Skeletal muscle tissue (tissue), 4 donors: ENCODE results near the gene KCNQ2. TPM values are rescaled to one million over a fixed set of nuclear protein-coding genes. Genes with fewer than 3 reads are reported as not detected.

Experiments used
- H3K27ac ChIP-seq: one replicate; pipeline ENCODE4 v1.7.0; 2013; ENCODE audit warnings: mild to moderate bottlenecking, low read depth, low read length, inconsistent platforms
- H3K27me3 ChIP-seq, 3 donors: one replicate each; pipeline ENCODE4 v1.7.0; 2013; ENCODE audit warnings: low read length in 3 of 3; ENCODE audit not compliant: control insufficient read depth in 3 of 3, insufficient read depth in 3 of 3
- H3K36me3 ChIP-seq, 3 donors: one replicate each; pipeline ENCODE4 v1.7.0; 2013; ENCODE audit warnings: low read length in 3 of 3; ENCODE audit not compliant: control insufficient read depth in 3 of 3, insufficient read depth in 3 of 3
- H3K4me1 ChIP-seq, 3 donors: one replicate each; pipeline ENCODE4 v1.7.0; 2013; ENCODE audit warnings: low read length in 3 of 3, mild to moderate bottlenecking in 3 of 3; ENCODE audit not compliant: control insufficient read depth in 3 of 3, insufficient read depth in 3 of 3
- H3K4me3 ChIP-seq, 3 donors: one replicate each; pipeline ENCODE4 v1.7.0; 2013; ENCODE audit warnings: low read length in 3 of 3
- H3K9ac ChIP-seq, 3 donors: one replicate each; pipeline ENCODE4 v1.7.0; 2013; ENCODE audit warnings: low read length in 3 of 3, mild to moderate bottlenecking in 3 of 3, moderate library complexity in 2 of 3, low read depth in 1 of 3
- H3K9me3 ChIP-seq, 3 donors: one replicate each; pipeline ENCODE4 v1.7.0; 2013; ENCODE audit warnings: low read length in 3 of 3; ENCODE audit not compliant: control insufficient read depth in 3 of 3
- total RNA-seq: library from RNA; depleted of rRNA; stranded (reverse); fragments of >200 nt; gene quantifications from one replicate; pipeline ENCODE4 v1.2.3, GENCODE V29; 2014
- donor health status: Osteomylitis.

KCNQ2 gene
- total RNA-seq, 1 donor from 2014 or later = 1.6 TPM

- Histone ChIP-seq H3K27me3 (peaks cover 66 to 81% (median 69%) of the 10 kb centered on the region in 3 donors), H3K4me1 (peaks cover 0 to 5% (median 4%) of the 10 kb centered on the region in 3 donors), H3K9ac (no peak overlapping the region), H3K9me3 (no peaks in the 10 kb centered on the region), H3K27ac (no peak overlapping the region), H3K4me3 (no peak overlapping the region), H3K36me3 (no peaks in the 10 kb centered on the region)
These were observed 97.0 kb downstream of the KCNQ2 start for GRCh38 chr20:63375438-63375837.

- Histone ChIP-seq H3K36me3 (no peaks in the 10 kb centered on the region), H3K27me3 (peaks cover 58 to 74% (median 59%) of the 10 kb centered on the region in 3 donors), H3K9me3 (no peaks in the 10 kb centered on the region), H3K9ac (no peak overlapping the region), H3K27ac (no peak overlapping the region), H3K4me1 (peaks cover 0 to 5% (median 4%) of the 10 kb centered on the region in 3 donors), H3K4me3 (no peak overlapping the region)
These were observed 98.0 kb downstream of the KCNQ2 start for GRCh38 chr20:63374504-63374903.

DNA sequence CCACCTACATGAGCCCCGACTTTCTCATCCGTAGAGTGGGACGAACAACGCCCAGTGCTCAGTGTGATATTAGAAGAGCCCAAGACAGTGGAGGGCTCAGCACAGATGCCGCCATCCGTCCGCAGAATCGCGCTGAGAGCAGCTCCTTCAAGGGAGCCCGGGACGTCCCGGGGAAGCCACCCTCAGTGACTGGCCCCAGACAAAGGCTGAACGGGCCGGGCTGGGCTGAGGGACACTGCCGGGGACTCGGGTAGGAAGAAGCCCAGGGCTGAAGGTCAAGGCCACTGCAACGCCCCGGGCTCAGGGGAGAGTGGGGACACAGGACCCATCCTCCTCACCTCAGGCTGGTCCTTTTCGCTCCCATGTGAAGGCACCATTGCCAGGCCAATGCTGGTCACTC lies 98.5 kb downstream of the KCNQ2 start:
- H3K9ac ChIP-seq = no peak overlapping the region
- no peak overlapping the region for H3K27ac ChIP-seq
- H3K4me1 ChIP-seq = peaks cover 0 to 5% (median 4%) of the 10 kb centered on the region in 3 donors
- no peaks in the 10 kb centered on the region for H3K36me3 ChIP-seq
- H3K4me3 ChIP-seq = no peak overlapping the region
- H3K9me3 ChIP-seq = no peaks in the 10 kb centered on the region
- H3K27me3 ChIP-seq = peaks cover 53 to 69% (median 58%) of the 10 kb centered on the region in 3 donors

DNA sequence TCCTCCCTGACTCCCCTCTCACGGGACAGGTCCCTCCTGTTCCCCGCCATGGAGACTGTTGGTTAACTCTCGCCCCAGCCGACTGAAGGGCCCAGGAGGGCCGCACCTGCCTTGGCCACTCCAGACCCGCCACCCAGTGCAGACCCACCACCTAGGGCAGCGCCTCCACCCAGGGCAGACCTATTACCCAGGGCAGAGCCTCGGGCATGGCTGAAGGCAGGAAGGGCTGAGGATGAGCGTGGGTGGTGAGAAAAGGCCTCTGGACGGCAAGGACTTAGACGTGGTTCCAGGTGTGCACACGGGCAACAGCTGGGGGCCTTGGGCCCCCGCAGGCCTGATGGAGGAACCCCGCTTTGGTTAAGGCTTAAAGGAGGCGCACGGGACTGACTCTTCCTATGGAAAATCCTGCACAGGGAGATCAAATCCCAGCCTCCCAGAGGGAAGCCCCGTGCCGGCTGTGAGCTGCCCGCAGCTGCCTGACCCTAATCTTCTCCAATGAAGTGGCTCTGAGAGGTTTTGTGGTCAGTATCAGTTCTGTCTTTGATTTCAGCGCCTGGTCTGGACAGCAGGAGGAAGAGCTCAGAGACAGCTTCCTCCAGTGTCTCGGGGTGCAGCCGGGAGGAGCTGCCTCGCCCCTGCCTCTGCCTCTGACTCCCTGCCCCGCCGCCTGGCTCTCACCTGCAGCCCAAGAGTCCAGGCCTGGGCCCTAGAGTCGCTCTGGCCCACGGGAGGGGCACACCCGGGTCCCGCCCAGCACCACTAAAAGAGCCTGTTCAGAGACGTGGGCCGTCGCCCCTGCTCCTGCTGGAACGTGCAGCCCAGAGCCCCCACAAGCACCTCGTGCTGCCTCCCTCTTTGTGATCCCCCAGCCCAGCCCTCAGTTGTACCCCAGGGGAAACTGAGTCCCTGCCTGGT lies 99.2 kb downstream of the KCNQ2 start:
- H3K4me1 ChIP-seq = peaks cover 0 to 5% (median 4%) of the 10 kb centered on the region in 3 donors
- H3K4me3 ChIP-seq = no peak overlapping the region
- H3K9ac ChIP-seq = no peak overlapping the region
- H3K36me3 ChIP-seq = no peaks in the 10 kb centered on the region
- no peak overlapping the region for H3K27ac ChIP-seq
- no peaks in the 10 kb centered on the region for H3K9me3 ChIP-seq
- peaks cover 49 to 62% (median 53%) of the 10 kb centered on the region in 3 donors for H3K27me3 ChIP-seq

GRCh38 chr20:63371291-63371865 lies 101.1 kb downstream of the KCNQ2 start:
- H3K9ac ChIP-seq = no peak overlapping the region
- peaks cover 0 to 5% (median 4%) of the 10 kb centered on the region in 3 donors for H3K4me1 ChIP-seq
- no peaks in the 10 kb centered on the region for H3K36me3 ChIP-seq
- peaks cover 37 to 44% (median 41%) of the 10 kb centered on the region in 3 donors for H3K27me3 ChIP-seq
- H3K27ac ChIP-seq = no peak overlapping the region
- H3K4me3 ChIP-seq = no peak overlapping the region
- no peaks in the 10 kb centered on the region for H3K9me3 ChIP-seq

GRCh38 chr20:63370618-63371187 lies 101.8 kb downstream of the KCNQ2 start:
- H3K27me3 ChIP-seq = peaks cover 33 to 41% (median 36%) of the 10 kb centered on the region in 3 donors
- H3K4me3 ChIP-seq = no peak overlapping the region
- no peaks in the 10 kb centered on the region for H3K36me3 ChIP-seq
- H3K4me1 ChIP-seq = peaks cover 0 to 5% (median 4%) of the 10 kb centered on the region in 3 donors
- no peak overlapping the region for H3K9ac ChIP-seq
- no peaks in the 10 kb centered on the region for H3K9me3 ChIP-seq
- H3K27ac ChIP-seq = no peak overlapping the region

DNA sequence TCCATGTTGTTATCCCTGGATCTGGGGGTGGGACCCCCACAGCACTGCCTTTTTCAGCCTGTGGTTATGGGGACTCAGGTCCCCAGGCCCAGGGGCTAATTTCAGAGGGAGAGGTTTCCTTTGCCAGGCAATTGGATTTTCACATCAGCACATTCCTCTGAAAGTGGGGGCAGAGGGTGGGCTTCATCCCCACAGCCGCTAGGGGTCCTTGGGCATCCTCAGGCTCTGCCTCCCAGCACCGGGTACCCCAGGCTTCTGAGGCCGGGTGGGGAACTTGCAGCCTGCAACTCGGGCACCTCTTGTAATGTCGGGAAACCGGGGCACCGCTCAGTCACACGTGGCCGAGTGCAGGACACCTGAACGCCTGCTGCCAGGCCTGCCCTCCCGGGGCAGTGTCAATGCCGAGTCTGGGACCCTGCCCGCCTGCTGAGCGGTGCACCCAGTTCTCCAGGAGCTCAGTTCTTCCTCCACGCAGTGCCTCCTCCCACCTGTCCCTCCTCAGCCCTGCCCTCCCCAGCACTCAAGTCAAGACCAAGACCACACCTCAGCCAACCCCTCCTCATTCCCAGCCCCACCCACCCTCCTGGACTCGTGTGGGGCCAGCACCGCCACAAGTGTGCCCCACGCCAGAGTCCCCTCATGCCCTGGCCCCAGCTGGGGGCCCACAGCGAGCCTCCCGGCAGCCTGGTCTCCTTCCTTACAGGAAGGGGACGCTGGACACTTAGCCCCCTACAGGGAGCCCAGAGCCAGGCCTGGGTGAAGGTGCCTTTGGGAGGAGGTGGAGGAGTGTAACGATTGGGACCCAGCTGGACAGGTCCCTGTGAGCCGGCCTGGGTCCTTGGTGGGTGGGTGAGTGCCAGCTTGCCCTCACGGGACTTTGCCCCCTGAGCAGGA lies 102.5 kb downstream of the KCNQ2 start:
- Histone ChIP-seq H3K9ac (no peak overlapping the region), H3K27me3 (peaks cover 30 to 44% (median 40%) of the 10 kb centered on the region in 3 donors), H3K9me3 (no peaks in the 10 kb centered on the region), H3K4me3 (no peak overlapping the region), H3K27ac (no peak overlapping the region), H3K4me1 (peaks cover 0 to 5% (median 4%) of the 10 kb centered on the region in 3 donors), H3K36me3 (no peaks in the 10 kb centered on the region)

- H3K27ac ChIP-seq = no peak overlapping the region
- no peak overlapping the region for H3K9ac ChIP-seq
- H3K27me3 ChIP-seq = peaks cover 21 to 44% (median 35%) of the 10 kb centered on the region in 3 donors
- H3K4me1 ChIP-seq = peaks cover 0 to 5% (median 4%) of the 10 kb centered on the region in 3 donors
- no peaks in the 10 kb centered on the region for H3K36me3 ChIP-seq
- H3K9me3 ChIP-seq = no peaks in the 10 kb centered on the region
- H3K4me3 ChIP-seq = no peak overlapping the region
These were observed 103.4 kb downstream of the KCNQ2 start for GRCh38 chr20:63369024-63369530.

DNA sequence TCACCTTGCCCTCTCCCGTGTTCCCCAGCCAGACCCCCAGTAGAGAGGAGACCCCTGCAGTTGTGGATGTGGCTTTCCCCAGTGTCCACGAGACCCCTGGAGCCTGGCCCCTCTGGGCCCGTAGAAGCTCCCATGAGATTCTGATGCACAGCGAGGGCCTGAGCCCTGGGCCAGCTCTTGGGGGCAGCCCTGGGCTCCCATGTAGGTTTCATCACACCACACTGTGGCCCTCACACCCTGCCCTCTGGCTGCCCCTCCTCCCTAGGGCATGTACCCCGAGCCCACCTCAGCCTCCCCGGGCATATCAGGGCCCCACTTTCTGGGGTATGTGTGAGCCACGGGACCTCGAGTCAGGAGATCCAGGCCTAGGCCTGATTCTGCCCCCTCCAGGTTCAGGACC lies 104.3 kb downstream of the KCNQ2 start:
- Histone ChIP-seq H3K9ac (no peak overlapping the region), H3K4me3 (no peak overlapping the region), H3K36me3 (no peaks in the 10 kb centered on the region), H3K9me3 (no peaks in the 10 kb centered on the region), H3K27me3 (peaks cover 15 to 43% (median 35%) of the 10 kb centered on the region in 3 donors), H3K27ac (no peak overlapping the region), H3K4me1 (peaks cover 0 to 5% (median 4%) of the 10 kb centered on the region in 3 donors)
